DLD1 (cell line): ENCODE results near the gene TMEM30B.

Experiments used
- in situ Hi-C: cut with HindIII; loops from 2 replicates; pipeline ENCODE4 v1.10.0; 2017; ENCODE audit warnings: low sequenced_read_pairs

Gene TMEM30B

DNA sequence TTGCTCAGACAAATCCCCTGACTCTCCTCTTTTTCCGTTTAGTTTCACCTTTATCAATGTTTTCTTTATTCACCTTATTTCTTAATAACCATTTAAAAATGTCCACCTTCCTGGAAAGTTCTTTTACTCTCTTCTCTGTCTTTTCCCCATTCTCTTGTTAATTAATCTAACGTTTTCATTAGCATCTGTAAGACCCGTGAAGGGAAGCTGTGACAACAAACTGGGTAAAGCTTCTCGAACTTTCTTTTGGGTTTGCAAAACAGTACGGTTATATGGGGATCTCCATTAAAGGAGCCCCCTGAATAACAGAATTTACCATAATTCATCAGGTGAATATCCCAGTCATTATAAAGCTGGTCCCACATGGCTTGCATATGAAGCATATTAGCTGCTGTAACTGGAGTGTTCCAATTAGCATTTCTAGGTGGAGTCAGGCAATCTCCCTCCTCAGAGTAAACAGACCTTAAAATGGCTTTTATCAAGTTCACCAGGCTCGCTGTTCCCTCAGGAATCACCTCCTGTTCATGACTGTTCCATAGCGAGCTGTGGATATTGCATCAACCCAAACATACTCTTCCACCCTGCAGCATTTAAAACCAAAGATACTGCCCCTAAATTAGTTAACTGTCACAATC lies 42.4 kb downstream of the TMEM30B start:
- in situ Hi-C loops, result no loop called here

DNA sequence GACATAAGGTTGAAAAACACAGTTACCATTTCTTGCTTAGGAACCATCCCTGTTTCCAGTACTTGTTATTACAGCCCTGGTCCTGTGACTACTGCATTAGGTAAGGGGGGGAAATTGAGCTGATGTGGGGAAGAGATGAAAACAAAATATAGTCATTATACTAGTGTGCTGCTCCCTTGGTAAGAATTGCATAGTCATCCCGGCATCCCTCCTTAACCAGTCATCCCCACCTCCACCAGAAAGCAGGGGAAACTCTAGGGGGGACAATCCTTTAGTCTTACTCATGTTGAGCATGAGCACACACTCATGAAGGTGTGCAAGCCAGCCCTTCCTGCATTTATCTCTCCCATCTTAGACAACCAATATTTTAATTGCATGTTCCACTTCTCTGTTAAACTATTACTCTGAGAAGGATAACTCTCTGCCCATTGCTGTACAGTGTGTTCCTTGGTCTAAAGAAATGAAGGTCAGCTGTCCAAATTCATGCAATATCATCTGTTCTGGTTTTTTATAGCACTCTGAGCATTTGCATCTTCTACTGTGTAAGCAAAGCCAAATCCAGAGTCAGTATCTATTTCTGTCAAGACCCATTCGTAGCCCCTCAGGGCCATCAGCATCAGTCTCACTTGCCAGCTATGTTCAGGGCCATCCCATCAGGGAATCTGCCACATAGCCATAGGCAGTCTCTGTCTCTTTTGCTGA lies 46.8 kb downstream of the TMEM30B start:
- in situ Hi-C loops, result no loop called here

DNA sequence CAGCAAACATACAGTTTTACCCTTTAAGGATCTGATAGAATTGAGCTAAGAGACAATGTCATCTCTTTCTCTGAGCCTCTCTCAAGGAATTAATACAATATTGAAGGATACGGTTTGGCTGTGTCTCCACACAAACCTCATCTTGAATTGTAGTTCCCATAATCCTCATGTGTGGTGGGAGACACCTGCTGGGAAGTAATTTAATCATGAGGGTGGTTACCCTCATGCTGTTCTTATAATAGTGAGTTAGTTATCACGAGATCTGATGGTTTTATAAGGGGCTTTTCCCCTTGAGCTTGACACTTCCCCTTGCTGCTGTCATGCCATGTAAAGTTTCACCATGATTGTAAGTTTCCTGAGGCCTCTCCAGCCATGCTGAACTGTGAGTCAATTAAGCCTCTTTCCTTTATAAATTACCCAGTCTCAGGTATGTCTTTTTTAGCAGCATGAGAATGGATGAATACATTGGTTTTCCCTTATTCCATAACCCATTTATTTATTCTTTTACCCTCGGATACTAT lies 47.6 kb downstream of the TMEM30B start:
- in situ Hi-C loops, result no loop called here

DNA sequence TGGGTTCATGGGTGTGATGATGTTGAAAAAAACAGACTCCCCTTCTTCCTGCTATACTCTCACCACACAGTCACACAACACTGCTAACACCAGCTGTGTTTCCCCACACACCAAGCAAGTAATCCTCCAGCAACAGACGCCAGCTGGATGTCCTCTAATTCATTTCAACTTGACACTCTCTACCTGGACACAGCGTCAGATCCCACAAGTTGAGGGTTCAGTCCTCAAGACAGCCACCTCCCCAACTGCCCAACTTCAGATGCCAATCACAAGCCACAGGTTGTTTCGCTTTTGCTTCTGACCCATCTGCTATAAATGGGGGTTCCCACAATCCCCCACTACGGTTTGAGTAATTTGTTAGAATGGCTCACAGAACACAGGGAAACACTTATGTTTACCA lies 49.3 kb downstream of the TMEM30B start:
- in situ Hi-C loops, result no loop called here

DNA sequence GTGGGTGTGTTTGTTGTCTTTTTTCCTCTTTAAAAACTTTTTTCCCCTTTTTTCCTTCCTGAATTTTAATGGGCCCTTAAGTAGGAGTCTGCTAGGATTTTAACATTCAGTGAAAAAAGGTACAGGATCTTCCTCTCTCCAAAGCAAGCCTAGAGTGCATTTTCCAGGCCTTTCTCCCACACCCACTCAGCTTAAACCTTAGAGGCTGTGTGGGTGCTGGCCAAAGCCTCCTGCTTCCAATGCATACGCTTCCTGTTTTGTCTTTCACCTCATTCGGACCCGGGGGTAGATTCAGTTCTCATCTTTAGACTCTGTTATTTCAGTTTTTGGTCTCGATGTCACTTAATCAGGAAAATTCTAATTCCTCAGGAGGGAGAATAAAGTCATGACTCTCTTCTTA lies 51.2 kb downstream of the TMEM30B start:
- in situ Hi-C loops, result no loop called here

DNA sequence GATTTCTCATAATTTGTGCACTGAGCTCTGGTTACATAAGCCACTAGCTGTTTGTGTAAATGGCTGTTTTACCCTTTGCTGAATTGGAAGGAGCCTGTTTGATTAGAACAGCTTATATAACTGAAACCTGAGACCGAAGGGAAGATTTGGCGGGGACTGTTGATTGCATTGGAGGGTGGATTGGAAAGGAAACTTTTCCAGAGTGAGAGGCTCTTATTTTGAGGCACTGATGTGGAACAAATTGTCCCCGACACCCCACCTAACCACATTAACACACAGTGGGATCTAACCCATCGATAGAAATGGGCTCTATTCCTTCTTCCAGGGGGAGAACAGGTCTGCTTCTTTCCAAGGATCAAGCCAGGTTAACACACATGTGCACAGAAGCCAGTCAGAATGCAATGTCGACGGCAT lies 51.7 kb downstream of the TMEM30B start:
- in situ Hi-C loops, result no loop called here

DNA sequence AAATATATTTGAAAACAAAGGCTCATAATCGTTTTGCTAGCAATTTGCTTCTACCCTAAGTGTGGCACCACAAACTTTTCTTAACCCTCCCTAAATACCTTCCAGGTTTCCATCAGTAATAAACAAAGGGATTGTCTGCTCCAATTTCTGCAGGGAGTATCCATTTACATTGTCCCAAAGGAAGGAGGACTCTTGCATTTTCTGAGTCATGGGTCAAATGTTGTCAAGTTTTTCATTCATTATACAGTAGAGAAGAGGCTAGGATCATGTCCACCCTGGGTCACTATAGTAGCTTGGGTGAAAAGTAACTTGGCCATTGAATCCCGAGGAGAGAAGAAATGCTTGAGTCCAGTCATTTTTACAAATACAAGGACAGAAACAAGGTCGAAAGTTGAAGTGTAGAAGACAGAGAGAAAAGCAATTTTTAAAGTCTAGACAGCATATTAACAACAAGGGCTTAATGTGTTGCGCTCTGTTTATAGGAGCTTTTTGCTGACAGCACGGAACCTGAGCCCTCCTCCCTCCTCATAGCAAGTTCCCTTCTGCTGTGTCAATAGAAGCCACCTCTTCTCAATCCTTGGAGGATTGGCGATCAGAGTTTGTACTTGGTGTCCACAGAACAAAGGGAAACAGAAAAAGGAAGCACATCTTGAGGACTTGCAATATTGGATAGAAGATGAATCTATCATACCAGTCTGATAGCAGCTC lies 53.1 kb downstream of the TMEM30B start:
- in situ Hi-C loops, result no loop called here
